ENCODE data around the gene BLM.

BLM gene

GRCh38 chr15:90864507-90864906, 147.4 kb downstream of the BLM start:
- no peak overlapping the region for H3K9ac ChIP-seq
- no peak overlapping the region for H3K4me3 ChIP-seq (ENCODE audit: low read depth, low read length)
- H3K4me2 ChIP-seq (ENCODE audit: low read length), result no peak overlapping the region
- peaks cover under 1% of the 10 kb centered on the region for H3K4me1 ChIP-seq
- H2AFZ ChIP-seq, result no peak overlapping the region
- no peaks in the 10 kb centered on the region for H3K27me3 ChIP-seq (ENCODE audit: control insufficient read depth, insufficient read depth, low read length)
- H3K36me3 ChIP-seq (ENCODE audit: control insufficient read depth, insufficient read depth, low read length), result no peaks in the 10 kb centered on the region
- H3K79me2 ChIP-seq, result no peaks in the 10 kb centered on the region
- TF ChIP-seq, protein P1, sequence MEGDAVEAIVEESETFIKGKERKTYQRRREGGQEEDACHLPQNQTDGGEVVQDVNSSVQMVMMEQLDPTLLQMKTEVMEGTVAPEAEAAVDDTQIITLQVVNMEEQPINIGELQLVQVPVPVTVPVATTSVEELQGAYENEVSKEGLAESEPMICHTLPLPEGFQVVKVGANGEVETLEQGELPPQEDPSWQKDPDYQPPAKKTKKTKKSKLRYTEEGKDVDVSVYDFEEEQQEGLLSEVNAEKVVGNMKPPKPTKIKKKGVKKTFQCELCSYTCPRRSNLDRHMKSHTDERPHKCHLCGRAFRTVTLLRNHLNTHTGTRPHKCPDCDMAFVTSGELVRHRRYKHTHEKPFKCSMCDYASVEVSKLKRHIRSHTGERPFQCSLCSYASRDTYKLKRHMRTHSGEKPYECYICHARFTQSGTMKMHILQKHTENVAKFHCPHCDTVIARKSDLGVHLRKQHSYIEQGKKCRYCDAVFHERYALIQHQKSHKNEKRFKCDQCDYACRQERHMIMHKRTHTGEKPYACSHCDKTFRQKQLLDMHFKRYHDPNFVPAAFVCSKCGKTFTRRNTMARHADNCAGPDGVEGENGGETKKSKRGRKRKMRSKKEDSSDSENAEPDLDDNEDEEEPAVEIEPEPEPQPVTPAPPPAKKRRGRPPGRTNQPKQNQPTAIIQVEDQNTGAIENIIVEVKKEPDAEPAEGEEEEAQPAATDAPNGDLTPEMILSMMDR (IDR thresholded peaks at IDR 0.05), result no peak
- no peak overlapping the region for H3K27ac ChIP-seq
- no peaks in the 10 kb centered on the region for H3K9me3 ChIP-seq (ENCODE audit: control insufficient read depth, low read length)

- H3K79me2 ChIP-seq, result no peaks in the 10 kb centered on the region
- TF ChIP-seq, protein P1 (IDR thresholded peaks at IDR 0.05), result no peak
- H3K36me3 ChIP-seq (ENCODE audit: control insufficient read depth, insufficient read depth, low read length), result no peaks in the 10 kb centered on the region
- H3K4me3 ChIP-seq (ENCODE audit: low read depth, low read length), result no peak overlapping the region
- no peak overlapping the region for H3K9ac ChIP-seq
- H3K27ac ChIP-seq, result no peak overlapping the region
- H3K27me3 ChIP-seq (ENCODE audit: control insufficient read depth, insufficient read depth, low read length), result no peaks in the 10 kb centered on the region
- H3K4me2 ChIP-seq (ENCODE audit: low read length), result no peak overlapping the region
- no peak overlapping the region for H2AFZ ChIP-seq
- no peaks in the 10 kb centered on the region for H3K9me3 ChIP-seq (ENCODE audit: control insufficient read depth, low read length)
- peaks cover 7% of the 10 kb centered on the region for H3K4me1 ChIP-seq
Observed at GRCh38 chr15:90865702-90866101, 148.6 kb downstream of the BLM start.
